GM18520 (cell line): Measurements from ENCODE around the gene FOSB.

Source experiments
- ATAC-seq: cut with Tn5 transposase; IDR thresholded peaks from one replicate; pipeline ENCODE4 v1.9.1; 2021; ENCODE audit not compliant: unreplicated experiment

FOSB gene

GRCh38 chr19:45442408-45442777 is 25.4 kb upstream of the FOSB start:
- no peak for ATAC-seq

GRCh38 chr19:45442778-45443461 is 24.9 kb upstream of the FOSB start:
- no peak for ATAC-seq

DNA sequence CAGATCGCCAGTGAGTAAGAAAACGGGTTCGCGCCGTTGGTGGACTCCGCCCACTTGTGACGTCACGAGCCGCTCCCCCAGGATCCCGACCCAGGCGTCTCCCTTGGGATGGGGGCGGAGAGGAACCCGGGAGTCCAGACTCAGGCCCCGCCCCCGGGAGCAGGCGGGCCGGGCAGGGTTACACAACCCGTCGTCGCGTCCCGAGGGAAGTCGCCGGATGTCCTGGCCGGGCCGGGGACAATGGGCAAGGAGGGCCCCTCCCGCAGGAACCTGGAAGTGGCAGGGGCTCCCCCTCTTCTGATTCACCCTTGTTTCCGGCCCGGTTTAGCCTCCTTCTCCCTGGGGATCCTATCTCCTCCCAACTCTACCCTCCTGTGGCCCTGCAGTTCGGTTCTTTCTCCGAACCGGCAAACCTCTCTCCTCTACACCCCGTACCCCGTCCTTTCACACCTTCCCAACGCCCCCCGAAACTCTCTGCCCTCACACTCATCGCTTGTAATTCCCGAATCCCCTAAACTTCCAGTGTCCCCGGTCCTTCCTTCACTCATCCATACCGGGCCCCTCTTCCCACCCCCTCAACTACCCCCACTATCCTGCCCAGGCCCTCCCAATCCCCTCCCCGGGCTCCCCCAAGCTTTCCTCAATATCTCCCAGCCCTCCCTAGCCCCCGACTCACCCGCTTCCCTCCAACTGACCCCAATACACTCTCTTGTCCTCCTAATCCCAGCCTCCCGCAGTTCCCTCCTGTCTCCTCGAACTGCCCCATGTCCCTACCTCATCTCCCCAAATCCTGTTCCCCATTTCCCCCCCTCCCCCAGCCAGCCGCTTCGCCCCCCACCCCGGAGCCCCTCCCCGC is 24.1 kb upstream of the FOSB start:
- no peak for ATAC-seq

- ATAC-seq = peak; percentile 37
Measured at GRCh38 chr19:45444318-45445041, 23.3 kb upstream of the FOSB start.

GRCh38 chr19:45445139-45445538 is 22.7 kb upstream of the FOSB start:
- no peak for ATAC-seq

DNA sequence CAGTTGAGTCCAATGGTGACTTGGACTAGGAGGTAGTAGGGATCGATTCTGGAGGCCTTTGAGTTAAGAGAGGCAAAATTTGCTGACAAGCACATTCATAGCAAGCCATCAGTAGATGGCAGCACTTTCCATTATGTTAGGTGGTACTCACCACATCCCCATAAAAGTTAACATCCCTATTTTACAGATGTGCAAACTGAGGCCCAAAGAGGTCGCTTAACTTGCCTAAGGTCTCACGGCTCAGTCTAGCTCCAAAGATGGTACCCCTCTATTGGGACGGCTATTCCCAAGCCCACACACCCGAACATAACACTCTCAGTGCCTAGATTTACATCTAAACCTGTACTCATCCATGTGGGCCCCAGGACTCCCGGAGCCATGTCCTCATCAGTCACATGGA is 21.5 kb upstream of the FOSB start:
- no peak for ATAC-seq

DNA sequence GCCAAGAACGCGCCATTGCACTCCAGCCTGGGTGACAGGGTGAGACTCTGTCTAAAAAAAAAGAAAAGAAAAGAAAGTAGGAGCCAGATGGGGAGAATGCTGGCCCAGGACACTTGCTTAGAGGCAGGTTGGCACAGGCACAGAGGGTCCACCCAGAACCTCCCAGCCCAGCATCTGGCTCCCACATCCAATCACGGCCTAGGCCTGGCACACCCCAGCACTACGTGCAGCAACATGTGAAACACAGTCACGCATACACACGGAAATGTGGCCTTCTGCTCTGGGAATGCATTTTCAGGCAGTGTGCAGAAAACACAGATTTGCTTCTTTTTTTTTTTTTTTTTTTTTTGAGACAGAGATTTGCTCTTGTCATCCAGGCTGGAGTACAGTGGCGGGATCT is 20.9 kb upstream of the FOSB start:
- no peak for ATAC-seq

DNA sequence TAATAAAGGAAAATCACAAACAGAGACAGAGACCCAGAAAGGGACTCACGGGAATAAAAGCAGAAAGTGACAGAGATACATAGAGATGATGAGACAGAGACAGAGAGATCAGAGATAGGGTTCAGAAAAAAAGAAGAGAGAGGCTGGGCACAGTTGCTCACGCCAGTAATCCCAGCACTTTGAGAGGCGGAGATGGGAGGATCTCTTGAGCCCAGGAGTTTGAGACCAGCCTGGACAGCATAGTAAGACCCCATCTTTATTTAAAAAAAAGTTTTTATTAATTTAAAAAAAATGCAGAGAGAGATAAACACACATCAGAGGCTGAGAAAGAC is 19.4 kb upstream of the FOSB start:
- no peak for ATAC-seq

DNA sequence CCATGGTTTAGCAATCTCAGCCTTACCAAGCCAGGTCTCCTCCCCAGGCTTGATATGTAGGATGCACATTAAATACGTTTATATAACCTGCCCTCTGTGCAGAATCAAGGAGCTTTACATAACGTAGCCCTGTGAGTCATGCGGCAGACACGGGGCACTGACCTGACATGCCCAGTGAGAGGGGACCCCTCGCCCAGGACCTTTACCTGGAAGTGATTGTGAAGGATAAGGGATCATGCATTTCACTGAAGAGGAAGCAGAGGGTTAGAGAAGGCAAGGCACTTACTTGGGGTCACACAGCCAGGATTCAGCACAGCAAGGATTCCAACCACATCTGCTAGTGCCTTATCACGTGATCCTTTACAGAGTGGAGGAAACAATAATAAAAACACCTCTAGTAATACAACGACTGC is 18.9 kb upstream of the FOSB start:
- ATAC-seq = no peak

GRCh38 chr19:45450012-45450333 is 17.8 kb upstream of the FOSB start:
- ATAC-seq = no peak

DNA sequence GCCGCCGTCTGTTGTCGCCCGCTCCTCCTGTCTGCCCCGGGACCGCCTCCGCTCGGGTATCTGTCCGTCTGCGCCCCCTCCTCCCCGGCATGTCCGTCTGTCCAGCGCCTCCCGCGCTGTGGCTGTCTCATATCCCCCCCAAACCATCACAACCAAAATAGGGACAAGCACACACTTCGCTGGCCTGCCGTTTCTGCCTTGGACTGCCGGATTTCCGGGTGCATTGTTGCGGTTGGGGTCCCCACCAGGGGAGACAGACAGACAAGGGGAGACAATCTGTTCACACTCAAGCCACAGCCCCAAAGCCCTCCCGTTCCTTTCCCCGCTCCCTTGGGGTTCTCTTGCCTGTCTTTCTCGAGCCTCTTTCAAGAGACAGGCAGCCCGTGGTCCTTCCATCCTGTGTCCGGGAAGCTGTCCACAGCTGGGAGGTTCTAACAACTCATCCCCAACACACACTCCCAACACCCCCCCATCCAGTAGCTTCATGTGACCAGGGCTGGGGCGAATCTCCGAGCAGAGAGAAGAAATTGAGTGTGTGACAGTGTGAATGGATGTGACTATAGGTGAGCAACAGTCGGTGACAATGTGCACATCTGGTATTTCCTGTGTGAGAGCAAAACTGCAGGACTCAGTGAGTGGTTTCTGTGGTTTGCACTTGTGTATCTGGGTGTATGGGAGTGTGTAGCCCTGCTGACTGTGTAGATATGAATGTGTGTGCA is 16.5 kb upstream of the FOSB start:
- no peak for ATAC-seq

- ATAC-seq = no peak
Measured at GRCh38 chr19:45451850-45452387, 15.9 kb upstream of the FOSB start.

DNA sequence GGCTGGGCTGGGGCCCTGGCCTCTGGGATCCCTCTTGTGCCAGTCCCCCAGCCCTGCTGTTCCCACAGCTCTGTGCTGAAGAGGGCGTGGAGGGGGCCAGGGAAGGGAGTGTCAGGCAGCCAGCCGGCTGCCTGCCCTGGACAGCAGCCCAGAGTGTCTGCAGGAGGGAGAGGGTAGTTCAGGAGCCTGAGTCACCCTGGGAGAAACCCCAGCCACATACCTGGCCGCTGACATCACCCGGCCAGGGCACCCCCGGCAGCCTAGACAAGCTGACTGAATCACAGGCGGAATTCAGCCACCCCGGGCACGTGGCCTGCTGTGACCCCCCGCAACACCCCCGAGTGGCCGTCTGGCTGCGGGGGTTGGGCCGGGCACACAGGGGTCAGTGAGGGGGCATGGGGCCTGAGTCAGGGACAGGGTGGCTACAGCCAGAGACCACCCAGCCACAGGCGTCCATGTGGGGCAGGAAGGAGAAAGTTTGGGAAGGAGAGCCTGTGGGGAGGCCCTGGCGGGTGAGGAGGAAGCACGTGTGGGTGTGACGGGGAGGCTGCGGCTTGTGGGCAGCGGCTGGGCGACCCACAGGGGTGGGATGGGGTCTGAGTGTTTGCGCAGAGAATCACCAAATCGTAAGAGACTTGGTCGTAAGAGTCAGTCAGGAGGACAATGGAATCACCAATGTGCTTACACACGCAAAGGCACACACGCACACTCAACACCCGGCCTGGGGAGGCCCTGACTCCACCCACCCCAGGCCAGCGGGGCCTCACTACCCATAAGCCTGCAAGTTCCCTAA is 11.9 kb upstream of the FOSB start:
- ATAC-seq = no peak

DNA sequence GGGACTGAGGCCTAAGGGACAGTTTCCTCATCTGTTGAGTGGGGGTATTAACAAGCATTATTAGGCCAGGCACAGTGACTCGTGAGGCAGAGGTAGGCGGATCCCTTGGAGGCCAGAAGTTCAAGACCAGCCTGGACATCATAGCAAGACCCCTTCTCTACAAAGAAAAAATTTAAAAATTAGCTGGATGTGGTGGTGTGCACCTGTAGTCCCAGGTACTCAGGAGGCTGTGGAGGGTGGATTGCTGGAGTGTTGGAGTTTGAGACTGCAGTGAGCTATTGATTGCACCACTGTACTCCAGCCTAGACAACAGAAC is 11.3 kb upstream of the FOSB start:
- ATAC-seq = no peak

DNA sequence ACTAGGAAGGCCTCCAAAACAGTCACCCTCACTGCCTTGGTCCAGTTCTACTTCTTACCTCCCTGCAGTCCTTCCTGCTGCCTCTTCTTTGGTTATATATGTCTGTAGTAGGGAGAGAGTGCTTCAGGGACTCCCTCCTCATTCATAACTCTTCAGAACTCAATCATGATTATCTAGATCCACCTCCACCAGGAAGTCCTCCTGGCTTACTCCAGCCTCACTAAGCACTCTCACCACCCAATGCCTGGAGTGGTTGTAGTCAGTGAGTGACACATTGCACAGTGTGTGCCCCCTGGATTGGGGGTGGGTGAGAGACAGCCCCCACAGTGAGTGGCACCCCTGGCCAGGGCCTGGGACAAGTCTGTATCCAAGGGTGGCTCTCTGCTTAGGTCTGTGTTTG is 10.0 kb upstream of the FOSB start:
- no peak for ATAC-seq

- ATAC-seq = no peak
Measured at GRCh38 chr19:45460807-45461347, 6.9 kb upstream of the FOSB start.

- ATAC-seq = no peak
Measured at GRCh38 chr19:45462174-45462573, 5.6 kb upstream of the FOSB start.

- no peak for ATAC-seq
Measured at GRCh38 chr19:45463241-45463640, 4.6 kb upstream of the FOSB start.

- no peak for ATAC-seq
Measured at GRCh38 chr19:45464274-45464673, 3.5 kb upstream of the FOSB start.

GRCh38 chr19:45464852-45465441 is 2.8 kb upstream of the FOSB start:
- no peak for ATAC-seq
